HG02981 (cell line): Measurements from ENCODE around the gene JMJD4.
"Not testable (repeated sequence)": the region's sequence is repeated elsewhere in the genome, so short reads cannot be mapped to it uniquely, and the experiment has no call there.

ENCODE experiments used
- ATAC-seq: cut with Tn5 transposase; IDR thresholded peaks from one replicate; pipeline ENCODE4 v1.9.1; 2021; ENCODE audit warnings: mild to moderate bottlenecking, moderate library complexity; ENCODE audit not compliant: unreplicated experiment

JMJD4 gene

DNA sequence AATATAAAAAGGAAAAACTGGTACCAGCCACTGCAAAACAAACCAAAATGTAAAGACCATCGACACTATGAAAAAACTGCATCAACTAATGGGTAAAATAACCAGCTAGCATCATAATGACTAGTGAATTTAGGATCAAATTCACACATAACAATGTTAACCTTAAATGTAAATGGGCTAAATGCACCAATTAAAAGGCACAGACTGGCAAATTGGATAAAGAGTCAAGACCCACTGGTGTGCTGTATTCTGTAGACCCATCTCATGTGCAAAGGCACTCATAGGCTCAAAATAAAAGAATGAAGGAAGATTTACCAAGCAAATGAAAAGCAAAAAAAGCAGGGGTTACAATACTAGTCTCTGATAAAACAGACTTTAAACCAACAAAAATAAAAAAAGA, 33.5 kb downstream of the JMJD4 start:
- not testable (repeated sequence) for ATAC-seq

DNA sequence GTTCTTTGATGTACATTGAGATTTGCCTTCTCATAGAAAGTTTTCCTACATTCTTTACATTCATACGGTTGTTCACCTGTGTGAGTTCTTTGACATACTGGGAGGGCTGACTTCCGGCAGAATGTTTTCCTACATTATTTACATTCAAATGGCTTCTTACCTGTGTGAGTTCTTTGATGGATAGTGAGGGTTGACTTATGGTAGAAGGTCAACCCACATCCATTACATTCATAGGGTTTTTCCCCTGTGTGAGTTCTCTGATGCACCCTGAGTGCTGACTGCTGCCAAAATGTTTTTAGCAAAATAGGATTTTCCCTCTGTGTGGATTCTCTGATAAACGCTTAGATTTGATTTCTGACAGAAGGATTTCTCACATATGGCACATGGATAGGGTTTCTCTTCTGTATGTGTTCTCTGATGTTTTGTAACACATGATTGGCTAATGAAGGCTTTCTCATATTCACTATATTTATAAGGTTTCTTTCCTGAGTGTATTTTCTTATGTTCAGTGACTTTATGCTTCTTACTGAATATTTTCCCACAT, 37.7 kb downstream of the JMJD4 start:
- no peak for ATAC-seq

DNA sequence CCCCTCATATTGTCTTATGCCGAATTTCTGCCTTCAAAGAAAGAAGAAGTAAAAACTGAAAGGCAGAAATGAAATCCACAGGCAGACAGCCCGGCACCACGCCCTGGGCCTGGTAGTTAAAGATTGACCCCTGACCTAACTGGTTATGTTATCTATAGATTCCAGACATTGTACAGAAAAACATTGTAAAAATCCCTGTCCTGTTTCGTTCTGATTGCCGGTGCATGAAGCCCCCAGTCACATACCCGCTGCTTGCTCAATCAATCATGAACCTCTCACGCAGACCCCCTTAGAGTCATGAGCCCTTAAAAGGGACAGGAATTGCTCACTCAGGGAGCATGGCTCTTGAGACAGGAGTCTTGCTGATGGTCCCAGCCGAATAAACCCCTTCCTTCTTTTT, 49.3 kb downstream of the JMJD4 start:
- no peak for ATAC-seq
